Gastroesophageal sphincter (tissue), 4 donors: ENCODE results near the gene NHEJ1. TPM values are rescaled to one million over a fixed set of nuclear protein-coding genes. Genes with fewer than 3 reads are reported as not detected.

ENCODE experiments used
- ATAC-seq: fragments of 150-250 bp; one replicate; pipeline ENCODE4 v1.9.1; 2016; ENCODE audit warnings: mild to moderate bottlenecking, moderate library complexity
- H3K27ac ChIP-seq, 4 donors: fragments of 200-600 bp; sonication (generic) in 3 of 4; 1 replicate in 3 of 4; 2 replicates in 1 of 4; pipeline ENCODE4 v1.5.1; 2016 to 2019
- H3K27me3 ChIP-seq: fragments of 200-600 bp; sonication (generic); one replicate; pipeline ENCODE4 v1.5.1; 2019
- H3K36me3 ChIP-seq, 2 donors: fragments of 200-600 bp; sonication (generic); one replicate each; pipeline ENCODE4 v1.5.1; 2019; ENCODE audit warnings: control low read depth in 1 of 2
- H3K4me1 ChIP-seq, 3 donors: fragments of 200-600 bp; sonication (generic); 1 replicate in 2 of 3; 2 replicates in 1 of 3; pipeline ENCODE4 v1.5.1; 2016 to 2019; ENCODE audit warnings: control low read depth in 2 of 3
- H3K4me3 ChIP-seq, 2 donors: fragments of 200-600 bp; sonication (generic); one replicate each; pipeline ENCODE4 v1.5.1; 2019; ENCODE audit warnings: mild to moderate bottlenecking in 1 of 2, moderate library complexity in 1 of 2
- H3K9me3 ChIP-seq, 3 donors: fragments of 200-600 bp; sonication (generic); one replicate each; pipeline ENCODE4 v1.5.1; 2017 to 2019; ENCODE audit warnings: control low read depth in 2 of 3
- CTCF ChIP-seq, 4 experiments: fragments of 200-600 bp in 2 of 4; fragments of 450-650 bp in 2 of 4; sonication (generic) in 1 of 4; IDR thresholded peaks; one replicate each; pipeline ENCODE4 v1.5.1; 2017 to 2019; ENCODE audit warnings: antibody characterized with exemption in 4 of 4, mild to moderate bottlenecking in 2 of 4, moderate library complexity in 2 of 4
- EP300 ChIP-seq: sonication (generic); formaldehyde crosslinking; IDR thresholded peaks from one replicate; pipeline ENCODE4 v1.6.1; 2017; ENCODE audit warnings: antibody characterized with exemption, mild to moderate bottlenecking
- POLR2A ChIP-seq, 2 donors: fragments of 450-650 bp; IDR thresholded peaks; one replicate each; pipeline ENCODE4 v1.6.1; 2017; ENCODE audit warnings: antibody characterized with exemption in 2 of 2, mild to moderate bottlenecking in 2 of 2, moderate library complexity in 1 of 2
- POLR2AphosphoS5 ChIP-seq: sonication (generic); formaldehyde crosslinking; IDR thresholded peaks from one replicate; pipeline ENCODE4 v1.6.1; 2017; ENCODE audit warnings: antibody characterized with exemption
- WGBS, 2 donors: methylation state at CpG; one replicate each; pipeline ENCODE4 v1.1.5; 2018; ENCODE audit warnings: low coverage in 1 of 2; 5-methylcytosine and 5-hydroxymethylcytosine counted together
- total RNA-seq, 4 donors: library from RNA; depleted of rRNA; stranded (reverse); fragments of >200 nt; gene quantifications; one replicate each; pipeline ENCODE4 v1.1.0, GENCODE V29; 2016

NHEJ1 gene
- total RNA-seq, 4 donors from 2014 or later: 12.8 to 25.5 (median 17.4) TPM

- H3K27me3 ChIP-seq: no peaks in the 10 kb centered on the region
- H3K27ac ChIP-seq: peak within 1 kb of the TSS; percentile 95 to 99 (median 96)
- peak; percentile 87 for ATAC-seq
- H3K36me3 ChIP-seq: peaks cover 0 to 58% of the 10 kb centered on the region in 2 donors
- peak within 1 kb of the TSS; percentile 82 to 99 for H3K4me3 ChIP-seq
- H3K4me1 ChIP-seq: peaks cover 0 to 52% (median 26%) of the 10 kb centered on the region in 3 donors
- no peaks in the 10 kb centered on the region for H3K9me3 ChIP-seq
- peak; percentile 98 for TF ChIP-seq POLR2AphosphoS5
- TF ChIP-seq EP300: no peak
- TF ChIP-seq POLR2A (IDR thresholded peaks at IDR 0.05): peak; percentile 97 to 98
- TF ChIP-seq CTCF (IDR thresholded peaks at IDR 0.05): peak in 3 of 4 experiments; percentile 48 to 68 (median 65)
- WGBS, 2 donors: 1 to 2% methylated on average over 9 to 16 of the region's 67 CpGs
Observed at GRCh38 chr2:219177552-219178376, 17.1 kb upstream of the NHEJ1 start, which contains the start of gene RETREG2. Gene RETREG2 (plus strand): TSS chr2:219178275. CDS start chr2:219178353, 78 bp downstream.

- ATAC-seq: peak; percentile 86
- TF ChIP-seq POLR2A (IDR thresholded peaks at IDR 0.05) (peak; percentile 96 to 97), CTCF (IDR thresholded peaks at IDR 0.05) (no peak), EP300 (no peak), POLR2AphosphoS5 (peak; percentile 96)
- H3K36me3 ChIP-seq: peaks cover 0 to 58% of the 10 kb centered on the region in 2 donors
- no peaks in the 10 kb centered on the region for H3K27me3 ChIP-seq
- WGBS, 2 donors: 0% methylated on average over 3 of the region's 69 CpGs
- H3K9me3 ChIP-seq: no peaks in the 10 kb centered on the region
- H3K4me3 ChIP-seq: peak within 1 kb of the TSS; percentile 82 to 99
- H3K4me1 ChIP-seq: peaks cover 0 to 52% (median 26%) of the 10 kb centered on the region in 3 donors
- H3K27ac ChIP-seq: peak within 1 kb of the TSS; percentile 95 to 99 (median 96)
Observed at GRCh38 chr2:219176818-219177551, 16.4 kb upstream of the NHEJ1 start, which contains the start of gene CNPPD1. Gene CNPPD1 (minus strand): TSS chr2:219176925. CDS start chr2:219176828, 97 bp downstream.

- ATAC-seq: peak; percentile 29
- H3K36me3 ChIP-seq: peaks cover 0 to 54% of the 10 kb centered on the region in 2 donors
- no peak for TF ChIP-seq POLR2AphosphoS5
- no peak for TF ChIP-seq EP300
- peak in 1 of 2 donors; percentile 7 for TF ChIP-seq POLR2A (IDR thresholded peaks at IDR 0.05)
- TF ChIP-seq CTCF (IDR thresholded peaks at IDR 0.05): peak in 2 of 4 experiments; percentile 5 to 45
- WGBS, 2 donors: 12 to 13% methylated on average over 6 to 8 of the region's 45 CpGs
- no peaks in the 10 kb centered on the region for H3K27me3 ChIP-seq
- no peaks in the 10 kb centered on the region for H3K9me3 ChIP-seq
- peak overlapping the region; percentile 95 to 99 (median 96) for H3K27ac ChIP-seq
- peak overlapping the region; percentile 82 to 99 for H3K4me3 ChIP-seq
- peaks cover 0 to 60% (median 31%) of the 10 kb centered on the region in 3 donors for H3K4me1 ChIP-seq
Observed at GRCh38 chr2:219175928-219176817, 15.6 kb upstream of the NHEJ1 start.

GRCh38 chr2:219175486-219175885, 14.9 kb upstream of the NHEJ1 start:
- Histone ChIP-seq H3K27ac (peak overlapping the region in 3 of 4 donors; percentile 95 to 99 (median 98)), H3K36me3 (peaks cover 0 to 47% of the 10 kb centered on the region in 2 donors), H3K9me3 (no peaks in the 10 kb centered on the region), H3K4me1 (peaks cover 0 to 60% (median 36%) of the 10 kb centered on the region in 3 donors), H3K27me3 (no peaks in the 10 kb centered on the region), H3K4me3 (peak overlapping the region in 1 of 2 donors; percentile 99)
- 45 to 66% methylated on average over 1 to 3 of the region's 7 CpGs for WGBS, 2 donors
- no peak for TF ChIP-seq POLR2A (IDR thresholded peaks at IDR 0.05)
- no peak for TF ChIP-seq POLR2AphosphoS5
- no peak for TF ChIP-seq EP300
- no peak for TF ChIP-seq CTCF (IDR thresholded peaks at IDR 0.05)
- ATAC-seq: no peak
